ENCODE results near the gene GPR132. TPM values are rescaled to one million over a fixed set of nuclear protein-coding genes. Genes with fewer than 3 reads are reported as not detected.

GPR132 gene
- total RNA-seq, 6 experiments from 2014 or later: 0.05 to 0.14 TPM; not detected in 4

- peak overlapping the region; percentile 77 for H3K4me3 Mint-ChIP-seq
- peak; percentile 67 for DNase-seq
Measured at GRCh38 chr14:105093431-105094192, 28.4 kb upstream of the GPR132 start.

GRCh38 chr14:105093038-105093430 lies 27.8 kb upstream of the GPR132 start:
- H3K27ac Mint-ChIP-seq: peak overlapping the region; percentile 84
- peak overlapping the region; percentile 84 for H3K4me3 Mint-ChIP-seq
- no peak for TF ChIP-seq CTCF (IDR thresholded peaks at IDR 0.05)
- no peaks in the 10 kb centered on the region for H3K9me3 Mint-ChIP-seq
- peaks cover 32% of the 10 kb centered on the region for H3K4me1 Mint-ChIP-seq (ENCODE audit: low read depth)
- peak; percentile 44 for DNase-seq
- H3K36me3 Mint-ChIP-seq (ENCODE audit: low read depth): no peaks in the 10 kb centered on the region
- no peaks in the 10 kb centered on the region; the same call in 1 of the 2 replicates for H3K27me3 Mint-ChIP-seq (ENCODE audit: insufficient read depth)

More at GRCh38 chr14:105093431-105094192, 28.4 kb upstream of the GPR132 start:
- peak; percentile 76 for TF ChIP-seq CTCF (IDR thresholded peaks at IDR 0.05)
- Mint-ChIP-seq H3K27me3 (ENCODE audit: insufficient read depth) (no peaks in the 10 kb centered on the region; the same call in 1 of the 2 replicates), H3K9me3 (no peaks in the 10 kb centered on the region), H3K36me3 (ENCODE audit: low read depth) (no peaks in the 10 kb centered on the region), H3K27ac (peak overlapping the region; percentile 31; the same call in 1 of the 2 replicates), H3K4me1 (ENCODE audit: low read depth) (peaks cover 29% of the 10 kb centered on the region)

DNA sequence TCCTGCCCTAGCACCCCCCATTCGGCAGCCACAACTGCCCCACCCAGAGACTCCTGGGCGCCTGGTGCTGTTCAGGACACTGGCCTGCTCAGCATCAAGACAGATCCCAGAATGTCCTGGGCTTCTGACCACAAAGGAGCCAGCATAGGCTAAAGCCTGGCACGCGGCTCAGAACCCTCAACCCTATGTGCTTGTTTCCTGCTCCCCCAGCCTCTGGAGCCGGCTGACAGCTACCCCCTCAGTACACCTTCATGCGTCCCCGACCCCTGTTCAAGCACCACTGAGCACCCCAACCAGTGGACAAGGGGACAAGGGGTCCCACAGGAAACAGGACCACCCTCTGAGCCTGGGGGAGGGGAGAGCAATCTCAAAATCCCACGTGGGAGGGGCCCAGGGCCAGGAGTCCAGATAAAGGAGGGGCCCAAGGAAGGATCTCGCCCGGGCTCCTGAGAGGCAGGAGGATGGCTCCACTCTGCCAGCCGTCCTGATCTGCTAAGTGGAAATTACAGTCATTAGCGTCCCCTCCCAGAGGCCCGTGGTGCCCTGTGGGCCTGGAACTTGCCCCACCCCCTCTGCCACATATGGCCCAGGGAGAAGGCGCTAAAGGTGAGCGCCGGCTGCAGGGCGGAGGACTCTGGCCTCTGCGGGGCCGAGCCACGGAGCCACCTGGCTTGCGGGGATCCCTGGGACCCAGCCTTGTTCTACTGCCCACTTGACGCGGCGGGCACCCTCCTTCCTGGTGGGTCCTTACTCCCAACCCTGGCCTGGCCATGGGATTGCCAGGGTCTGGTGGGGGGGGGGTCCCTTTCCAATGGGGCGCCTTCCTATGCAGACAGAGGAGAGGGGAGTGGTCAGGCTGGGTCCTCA lies 27.2 kb upstream of the GPR132 start:
- no peaks in the 10 kb centered on the region; the same call in 1 of the 2 replicates for H3K27me3 Mint-ChIP-seq (ENCODE audit: insufficient read depth)
- peak overlapping the region; percentile 84 for H3K27ac Mint-ChIP-seq
- no peaks in the 10 kb centered on the region for H3K9me3 Mint-ChIP-seq
- no peaks in the 10 kb centered on the region for H3K36me3 Mint-ChIP-seq (ENCODE audit: low read depth)
- peaks cover 37% of the 10 kb centered on the region for H3K4me1 Mint-ChIP-seq (ENCODE audit: low read depth)
- DNase-seq: no peak
- peak overlapping the region; percentile 84 for H3K4me3 Mint-ChIP-seq
- TF ChIP-seq CTCF (IDR thresholded peaks at IDR 0.05): no peak

GRCh38 chr14:105091517-105092170 lies 26.4 kb upstream of the GPR132 start:
- Mint-ChIP-seq H3K4me3 (peak overlapping the region; percentile 84), H3K27me3 (ENCODE audit: insufficient read depth) (peaks cover 2% of the 10 kb centered on the region; the same call in 1 of the 2 replicates), H3K9me3 (no peaks in the 10 kb centered on the region), H3K36me3 (ENCODE audit: low read depth) (no peaks in the 10 kb centered on the region), H3K27ac (peak overlapping the region; percentile 84), H3K4me1 (ENCODE audit: low read depth) (peaks cover 37% of the 10 kb centered on the region)
- DNase-seq: peak; percentile 30
- no peak for TF ChIP-seq CTCF (IDR thresholded peaks at IDR 0.05)

DNA sequence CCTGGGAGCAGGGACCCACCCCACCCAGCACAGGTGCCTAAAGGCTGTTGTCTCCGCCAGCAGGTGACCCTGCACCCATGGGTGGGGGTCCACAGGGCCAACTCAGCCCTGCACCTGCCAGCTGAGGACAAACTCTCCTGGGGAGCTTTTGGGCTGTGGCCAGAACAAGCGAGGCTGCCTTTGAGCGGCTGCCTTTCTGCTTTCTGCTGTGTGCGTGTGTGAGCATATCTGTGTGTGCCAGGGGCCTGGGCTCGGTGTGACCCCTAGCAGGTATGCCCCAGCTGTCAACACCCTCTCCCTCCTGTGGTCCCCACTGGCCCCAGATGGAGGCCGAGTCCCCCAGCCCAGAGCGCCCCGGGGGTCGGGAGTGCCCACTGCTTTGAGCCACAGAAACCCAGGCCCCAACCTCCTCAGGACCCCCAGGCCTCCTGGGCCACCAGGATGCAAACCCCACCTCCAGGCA lies 25.9 kb upstream of the GPR132 start:
- Mint-ChIP-seq H3K9me3 (no peaks in the 10 kb centered on the region), H3K36me3 (ENCODE audit: low read depth) (no peaks in the 10 kb centered on the region), H3K4me1 (ENCODE audit: low read depth) (peaks cover 37% of the 10 kb centered on the region), H3K27me3 (ENCODE audit: insufficient read depth) (0 out of 2 replicates have a peak, but pooled peaks cover 2% of the 10 kb centered on the region), H3K4me3 (no peak overlapping the region), H3K27ac (peak overlapping the region; percentile 61; the same call in 1 of the 2 replicates)
- no peak for TF ChIP-seq CTCF (IDR thresholded peaks at IDR 0.05)
- no peak for DNase-seq

Measured in HFFc6 (cell line).